ENCODE measurements around the gene SH2D4B.

SH2D4B gene

DNA sequence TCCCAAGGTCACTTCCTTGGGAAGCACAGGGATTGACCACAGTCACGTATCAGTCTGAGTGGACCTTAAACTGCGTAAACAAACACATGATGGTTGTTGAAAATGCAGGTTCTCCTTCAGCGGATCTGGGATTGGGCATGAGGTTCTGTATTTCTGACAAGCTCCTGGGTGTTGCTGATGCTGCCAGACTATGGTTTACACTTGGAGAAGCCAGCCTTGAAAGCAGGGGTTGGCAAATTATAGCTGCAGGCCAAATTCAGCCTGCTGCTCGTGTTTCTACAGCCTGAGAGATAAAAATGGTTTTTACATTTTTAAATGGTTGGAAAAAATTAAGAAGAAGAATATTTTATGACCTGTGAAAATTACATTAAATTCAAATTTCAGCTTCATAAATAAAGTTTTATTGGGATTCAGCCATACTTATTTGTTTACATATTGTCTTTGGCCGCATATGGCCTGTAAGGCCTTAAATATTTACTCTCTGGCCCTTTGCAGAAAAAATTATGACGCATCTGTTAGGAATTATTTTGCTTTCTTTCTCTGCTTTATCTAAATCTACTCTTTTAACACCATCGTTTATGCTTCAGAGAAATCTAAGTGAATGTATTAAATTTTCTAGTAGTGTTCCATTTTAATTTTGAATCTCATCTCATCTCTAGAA is 109.6 kb downstream of the SH2D4B start:
- no peak for DNase-seq

- no peak for DNase-seq
These were observed 110.4 kb downstream of the SH2D4B start for GRCh38 chr10:80648106-80648505.

DNA sequence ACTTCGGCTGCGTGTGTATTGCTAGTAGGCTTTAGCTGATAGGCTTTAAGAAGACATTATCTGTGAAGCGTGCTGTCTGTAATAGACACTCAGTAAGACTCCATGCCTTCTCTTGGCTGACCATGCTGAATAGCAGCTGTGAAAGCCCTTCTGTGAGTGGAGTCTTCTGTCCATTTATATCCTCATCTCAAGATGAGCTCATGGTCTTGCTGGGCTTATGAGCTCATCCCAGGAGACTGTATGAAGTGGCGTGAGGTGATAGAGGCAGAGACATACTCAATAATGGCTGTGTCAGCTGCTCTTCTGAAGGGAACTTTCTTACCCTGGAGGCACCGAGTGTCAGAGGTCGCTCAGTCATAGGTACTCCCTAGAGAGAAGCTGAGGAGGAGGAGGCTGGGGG is 111.5 kb downstream of the SH2D4B start:
- DNase-seq: no peak

- no peak for DNase-seq
These were observed 118.2 kb downstream of the SH2D4B start for GRCh38 chr10:80655898-80656297.

- DNase-seq: no peak
These were observed 120.4 kb downstream of the SH2D4B start for GRCh38 chr10:80658068-80658467.

GRCh38 chr10:80659289-80659688 is 121.6 kb downstream of the SH2D4B start:
- no peak for DNase-seq

GRCh38 chr10:80660266-80660665 is 122.6 kb downstream of the SH2D4B start:
- no peak for DNase-seq

- DNase-seq: no peak
These were observed 123.0 kb downstream of the SH2D4B start for GRCh38 chr10:80660736-80661135.

GRCh38 chr10:80661526-80661925 is 123.8 kb downstream of the SH2D4B start:
- no peak for DNase-seq

GRCh38 chr10:80662429-80663261 is 124.9 kb downstream of the SH2D4B start:
- DNase-seq: peak; percentile 85

GRCh38 chr10:80664071-80664680 is 126.5 kb downstream of the SH2D4B start:
- DNase-seq: peak; percentile 70

DNA sequence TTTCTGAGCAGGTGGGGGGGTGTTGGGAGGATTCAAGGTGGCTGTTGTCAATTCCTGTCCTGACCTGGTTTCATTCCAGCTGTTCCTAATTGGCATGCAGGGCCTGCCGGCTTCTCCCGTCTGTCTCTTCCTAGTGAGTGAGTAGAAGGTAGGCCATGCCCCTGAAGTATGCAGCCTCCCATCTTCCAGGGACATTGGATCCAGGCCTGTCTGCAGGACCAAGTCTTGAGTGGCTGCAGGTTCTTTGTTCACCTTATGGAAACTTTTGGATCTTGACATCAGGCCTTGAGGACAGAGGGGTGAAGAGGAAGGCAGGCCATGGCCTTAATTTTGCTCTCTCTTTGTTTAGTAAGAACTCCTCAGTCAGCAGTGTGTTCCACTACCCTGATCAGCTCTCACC is 131.8 kb downstream of the SH2D4B start:
- DNase-seq: no peak

GRCh38 chr10:80670774-80671173 is 133.1 kb downstream of the SH2D4B start:
- DNase-seq: no peak

- no peak for DNase-seq
These were observed 134.1 kb downstream of the SH2D4B start for GRCh38 chr10:80671847-80672246.

- no peak for DNase-seq
These were observed 134.9 kb downstream of the SH2D4B start for GRCh38 chr10:80672613-80673012.

DNA sequence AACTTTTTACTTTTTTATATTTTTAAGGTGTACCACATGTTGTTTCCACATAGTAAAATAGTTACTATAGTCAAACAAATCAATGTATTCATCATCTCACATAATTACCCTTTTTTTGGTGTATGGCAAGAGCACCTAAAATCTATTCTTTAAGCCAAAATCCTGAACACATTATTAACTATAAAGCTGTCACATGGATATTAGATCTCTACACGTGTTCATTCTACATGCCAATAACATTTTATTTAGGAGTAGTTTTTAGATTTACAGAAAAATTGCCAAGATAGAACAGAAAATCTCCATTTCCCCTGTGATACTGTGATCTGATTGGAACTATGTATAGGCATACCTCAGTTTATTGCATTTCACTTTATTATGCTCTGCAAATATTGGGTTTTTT is 137.1 kb downstream of the SH2D4B start:
- DNase-seq: no peak

DNA sequence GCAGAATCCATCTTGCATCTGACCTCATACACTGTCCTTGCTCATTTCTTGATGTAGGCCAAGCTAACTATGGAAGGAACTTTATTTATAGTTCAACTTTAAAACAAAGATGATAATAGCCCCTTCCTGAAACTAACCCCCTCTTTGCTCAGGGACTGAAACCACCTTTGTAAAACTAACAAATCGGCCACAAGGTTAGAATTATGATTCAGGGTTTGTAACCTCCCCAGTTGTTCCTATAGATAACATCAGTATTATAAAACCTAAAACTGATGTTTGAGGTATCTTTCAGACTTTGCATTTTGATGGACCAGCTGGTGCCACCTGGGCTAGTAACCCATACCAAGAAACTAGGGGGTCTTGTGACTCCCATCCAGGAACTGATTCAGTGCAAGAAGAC is 143.4 kb downstream of the SH2D4B start:
- no peak for DNase-seq

DNA sequence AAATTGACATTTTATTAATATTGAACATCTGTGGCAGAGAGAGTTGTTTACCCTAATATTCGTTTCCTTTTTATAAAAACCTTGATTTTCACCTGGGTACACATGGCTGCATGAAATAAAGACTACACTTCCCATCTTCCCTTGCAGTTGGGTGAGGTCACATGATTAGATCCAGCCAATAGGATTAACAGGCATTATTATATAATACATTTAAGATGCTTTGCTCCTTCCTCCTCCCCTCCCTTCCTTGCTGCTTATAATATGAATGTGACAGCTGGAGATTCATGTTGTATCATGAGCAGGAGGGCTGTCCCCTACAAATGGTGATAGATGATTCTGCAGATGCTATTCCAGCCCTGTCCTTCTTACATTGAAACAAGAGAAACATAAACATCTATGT is 146.6 kb downstream of the SH2D4B start:
- DNase-seq: peak; percentile 16

- no peak for DNase-seq
These were observed 147.7 kb downstream of the SH2D4B start for GRCh38 chr10:80685355-80685754.

- DNase-seq: no peak
These were observed 149.2 kb downstream of the SH2D4B start for GRCh38 chr10:80686734-80687475.

GRCh38 chr10:80687476-80687789 is 149.7 kb downstream of the SH2D4B start:
- DNase-seq: no peak

DNA sequence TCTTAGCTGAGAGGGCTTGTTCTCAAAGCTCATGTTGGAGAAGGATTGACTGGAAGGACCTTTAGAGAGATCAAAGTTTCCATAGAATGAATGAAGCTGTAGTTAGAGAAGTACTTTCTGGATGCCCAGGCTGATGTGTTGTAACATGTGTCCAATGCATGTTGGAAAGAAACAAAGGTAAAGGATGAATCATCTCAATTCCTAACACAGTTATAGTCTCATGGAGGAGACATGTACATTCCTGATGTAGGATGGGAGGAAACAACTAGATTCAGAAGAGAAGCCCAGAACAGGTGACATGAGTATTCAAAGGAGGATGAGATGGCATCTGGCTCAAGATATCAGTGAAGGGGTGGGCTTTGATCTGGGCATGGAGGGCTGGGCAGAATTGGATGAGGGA is 152.7 kb downstream of the SH2D4B start:
- DNase-seq: no peak

DNA sequence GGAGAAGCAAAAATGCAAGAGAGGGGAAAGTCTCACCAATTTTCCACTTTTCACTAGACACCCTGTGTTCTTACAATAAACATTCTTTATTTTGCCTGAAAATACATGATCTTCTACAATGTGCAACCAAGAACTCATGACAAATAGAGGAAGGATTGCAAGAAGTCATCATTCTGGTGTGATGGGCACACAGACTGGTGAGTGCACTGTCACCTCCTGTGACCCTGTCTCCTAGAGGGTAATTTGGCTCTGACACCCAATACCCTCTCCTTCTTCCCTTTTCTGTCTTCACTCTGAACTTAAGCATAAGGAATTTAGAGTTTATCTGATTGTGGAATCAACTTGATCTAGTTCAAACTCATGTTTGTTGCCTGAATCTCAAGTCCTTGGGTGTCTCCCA is 153.7 kb downstream of the SH2D4B start:
- DNase-seq: no peak
